Peyer's patch (tissue), 4 donors: ENCODE measurements around the gene TM2D1.

Experiments used
- POLR2A ChIP-seq, 2 donors: fragments of 450-650 bp; IDR thresholded peaks; one replicate each; pipeline ENCODE4 v1.5.1; 2017; ENCODE audit warnings: antibody characterized with exemption in 2 of 2, mild to moderate bottlenecking in 2 of 2, moderate library complexity in 2 of 2
- TF ChIP-seq, protein P1 (sequence below), 6 experiments: fragments of 450-650 bp in 4 of 6; fragments of 200-600 bp in 2 of 6; sonication (generic) in 1 of 6; IDR thresholded peaks; one replicate each; pipeline ENCODE4 v1.5.1; 2017 to 2019; ENCODE audit warnings: antibody characterized with exemption in 6 of 6, mild to moderate bottlenecking in 3 of 6, moderate library complexity in 1 of 6

DNA sequence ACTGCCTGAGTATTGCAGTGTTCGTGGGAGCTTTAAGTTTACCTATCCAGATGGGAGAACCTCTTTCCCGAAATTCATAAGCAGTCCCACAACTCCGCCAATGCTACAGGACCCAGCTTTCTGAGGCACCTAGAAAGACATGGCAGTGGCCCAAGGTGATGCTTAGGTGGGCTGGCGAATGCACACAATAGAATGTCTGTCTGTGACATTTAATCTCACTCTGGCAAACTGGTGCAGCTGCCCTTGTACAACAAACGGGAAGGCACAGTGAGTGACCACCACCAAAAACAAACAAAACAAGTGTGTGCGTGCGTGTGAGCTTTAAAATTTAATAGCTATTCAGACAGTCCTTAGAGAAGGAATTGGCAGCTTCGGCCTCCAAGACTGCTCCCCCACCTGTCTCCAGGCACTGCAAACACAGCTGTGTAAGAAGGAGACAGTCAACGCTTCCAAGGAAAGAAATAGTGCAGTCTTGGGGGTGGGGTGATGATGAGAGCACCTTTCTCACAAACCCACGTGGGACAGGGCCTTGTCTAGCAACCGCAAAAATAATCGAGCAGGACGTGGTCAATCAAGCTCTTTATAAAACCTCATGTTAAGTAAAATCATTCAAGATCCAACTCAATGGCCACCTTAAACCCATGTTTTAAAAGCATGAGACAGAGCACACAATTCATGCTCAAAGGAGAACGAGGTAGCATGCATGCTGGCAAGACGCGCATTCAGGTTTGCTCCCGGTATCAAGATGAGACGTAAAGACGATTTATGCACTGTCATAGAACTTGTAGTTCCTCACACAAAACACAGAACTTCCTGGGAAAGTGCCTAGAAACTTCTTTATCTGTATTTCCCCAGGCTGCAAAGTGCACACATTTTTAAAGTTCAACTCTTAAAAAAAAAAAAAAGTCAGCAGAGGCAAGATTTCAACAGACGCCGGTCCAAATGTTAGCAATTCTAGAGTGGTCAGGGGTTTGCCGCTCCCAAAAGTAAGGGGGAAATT, 84.1 kb downstream of the TM2D1 start:
- TF ChIP-seq, protein P1, sequence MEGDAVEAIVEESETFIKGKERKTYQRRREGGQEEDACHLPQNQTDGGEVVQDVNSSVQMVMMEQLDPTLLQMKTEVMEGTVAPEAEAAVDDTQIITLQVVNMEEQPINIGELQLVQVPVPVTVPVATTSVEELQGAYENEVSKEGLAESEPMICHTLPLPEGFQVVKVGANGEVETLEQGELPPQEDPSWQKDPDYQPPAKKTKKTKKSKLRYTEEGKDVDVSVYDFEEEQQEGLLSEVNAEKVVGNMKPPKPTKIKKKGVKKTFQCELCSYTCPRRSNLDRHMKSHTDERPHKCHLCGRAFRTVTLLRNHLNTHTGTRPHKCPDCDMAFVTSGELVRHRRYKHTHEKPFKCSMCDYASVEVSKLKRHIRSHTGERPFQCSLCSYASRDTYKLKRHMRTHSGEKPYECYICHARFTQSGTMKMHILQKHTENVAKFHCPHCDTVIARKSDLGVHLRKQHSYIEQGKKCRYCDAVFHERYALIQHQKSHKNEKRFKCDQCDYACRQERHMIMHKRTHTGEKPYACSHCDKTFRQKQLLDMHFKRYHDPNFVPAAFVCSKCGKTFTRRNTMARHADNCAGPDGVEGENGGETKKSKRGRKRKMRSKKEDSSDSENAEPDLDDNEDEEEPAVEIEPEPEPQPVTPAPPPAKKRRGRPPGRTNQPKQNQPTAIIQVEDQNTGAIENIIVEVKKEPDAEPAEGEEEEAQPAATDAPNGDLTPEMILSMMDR (IDR thresholded peaks at IDR 0.05): no peak
- no peak for TF ChIP-seq POLR2A (IDR thresholded peaks at IDR 0.05)
